SK-MEL-5 (cell line): Measurements from ENCODE around the gene EFTUD2. TPM values are rescaled to one million over a fixed set of nuclear protein-coding genes. Genes with fewer than 3 reads are reported as not detected.
"Not testable (repeated sequence)": the region's sequence is repeated elsewhere in the genome, so short reads cannot be mapped to it uniquely, and the experiment has no call there.

ENCODE experiments used
- DNase-seq: peaks from one replicate; pipeline ENCODE4 v3.0.0-alpha.2; 2016; ENCODE audit warnings: low read depth, low spot score
- in situ Hi-C: cut with HindIII; loops from 2 replicates; pipeline ENCODE4 v1.10.0; 2016; ENCODE audit warnings: low sequenced_read_pairs, high pct_unique_total_duplicates, low pct_unique_long_range_greater_than_20kb
- polyA plus RNA-seq, 2 experiments: library from polyadenylated mRNA; depleted of rRNA; stranded (reverse); fragments of >200 nt; gene quantifications; 2 replicates each; pipeline ENCODE4 v1.2.3, GENCODE V29; 2015
- total RNA-seq: library from RNA; depleted of rRNA; stranded (reverse); fragments of >200 nt; shearing (Covaris generic); gene quantifications from 2 replicates; pipeline ENCODE4 v1.2.3, GENCODE V29; 2014; rRNA removed

Gene EFTUD2
- 117 and 118 TPM in 2 replicates for total RNA-seq
- polyA plus RNA-seq (2015; cell fraction: cytosol; rRNA removed) = 130 and 161 TPM in 2 replicates
- polyA plus RNA-seq (2015; cell fraction: nucleus; rRNA removed) = 122 and 147 TPM in 2 replicates

- in situ Hi-C loops = no loop called here
- peak; percentile 86 for DNase-seq
These were observed at the start of gene EFTUD2 for GRCh38 chr17:44899074-44899782. TSS of gene EFTUD2 (minus strand) at chr17:44899445. CDS start at chr17:44894521, 4,924 bp downstream.

GRCh38 chr17:44948315-44948795 is 49.1 kb upstream of the EFTUD2 start:
- DNase-seq = no peak
- in situ Hi-C loops = no loop called here

- in situ Hi-C loops = no loop called here
- peak; percentile 96 for DNase-seq
These were observed 48.4 kb upstream of the EFTUD2 start, which contains the start of gene KIF18B for GRCh38 chr17:44947461-44948314. TSS of gene KIF18B (minus strand) at chr17:44947773. CDS start at chr17:44936344, 11,429 bp downstream.

GRCh38 chr17:44945652-44946051 is 46.4 kb upstream of the EFTUD2 start:
- DNase-seq, in situ Hi-C loops: not testable (repeated sequence)

GRCh38 chr17:44942456-44942855 is 43.2 kb upstream of the EFTUD2 start:
- in situ Hi-C loops = no loop called here

GRCh38 chr17:44941712-44942331 is 42.6 kb upstream of the EFTUD2 start:
- peak; percentile 30 for DNase-seq
- in situ Hi-C loops = no loop called here

More at GRCh38 chr17:44942456-44942855, 43.2 kb upstream of the EFTUD2 start:
- DNase-seq = no peak

GRCh38 chr17:44940768-44941167 is 41.5 kb upstream of the EFTUD2 start:
- no peak for DNase-seq
- in situ Hi-C loops = no loop called here

- no peak for DNase-seq
- in situ Hi-C loops = no loop called here
These were observed 41.1 kb upstream of the EFTUD2 start for GRCh38 chr17:44940317-44940716.

- no peak for DNase-seq
- in situ Hi-C loops = no loop called here
These were observed 35.9 kb upstream of the EFTUD2 start for GRCh38 chr17:44935116-44935515.

GRCh38 chr17:44934745-44935105 is 35.5 kb upstream of the EFTUD2 start:
- in situ Hi-C loops = no loop called here
- DNase-seq = no peak

- in situ Hi-C loops = no loop called here
- no peak for DNase-seq
These were observed 34.8 kb upstream of the EFTUD2 start for GRCh38 chr17:44933824-44934744.

GRCh38 chr17:44932787-44933097 is 33.5 kb upstream of the EFTUD2 start:
- in situ Hi-C loops = no loop called here
- DNase-seq = no peak

- in situ Hi-C loops = no loop called here
- no peak for DNase-seq
These were observed 33.0 kb upstream of the EFTUD2 start for GRCh38 chr17:44932096-44932786.

- DNase-seq = no peak
- in situ Hi-C loops = no loop called here
These were observed 32.1 kb upstream of the EFTUD2 start for GRCh38 chr17:44931376-44931775.

- in situ Hi-C loops = no loop called here
These were observed 31.4 kb upstream of the EFTUD2 start for GRCh38 chr17:44930667-44931066.

GRCh38 chr17:44928950-44929720 is 29.9 kb upstream of the EFTUD2 start:
- DNase-seq = no peak
- in situ Hi-C loops = no loop called here

More at GRCh38 chr17:44930667-44931066, 31.4 kb upstream of the EFTUD2 start:
- DNase-seq = no peak
